Activated CD4-positive, alpha-beta T cell treated with anti-CD3 and anti-CD28 coated beads, Interleukin-2, amount 50 U/mL, for 1 hour (primary cell): ENCODE data around the gene FHAD1.

ENCODE experiments used
- DNase-seq: peaks from one replicate; pipeline ENCODE4 v3.0.0-alpha.2; 2020

FHAD1 gene

DNA sequence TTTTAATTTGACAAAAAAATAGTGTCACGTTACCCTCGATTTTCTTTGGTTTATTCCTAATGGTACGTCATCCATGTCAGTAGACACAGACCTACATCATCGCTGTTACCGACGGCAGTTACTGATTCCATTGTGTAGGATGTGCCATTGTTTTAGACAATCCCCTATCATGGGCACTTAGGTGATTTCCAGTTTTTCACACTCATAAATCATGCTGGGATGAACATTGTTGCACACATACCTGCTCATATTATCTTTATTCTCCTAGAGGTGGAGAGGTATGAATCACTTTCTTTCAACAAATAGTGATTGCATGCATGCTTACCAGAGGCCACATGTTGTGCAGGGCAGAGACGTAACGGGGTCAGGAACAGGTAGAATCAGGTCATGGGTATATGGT, 83.0 kb downstream of the FHAD1 start:
- no peak for DNase-seq

DNA sequence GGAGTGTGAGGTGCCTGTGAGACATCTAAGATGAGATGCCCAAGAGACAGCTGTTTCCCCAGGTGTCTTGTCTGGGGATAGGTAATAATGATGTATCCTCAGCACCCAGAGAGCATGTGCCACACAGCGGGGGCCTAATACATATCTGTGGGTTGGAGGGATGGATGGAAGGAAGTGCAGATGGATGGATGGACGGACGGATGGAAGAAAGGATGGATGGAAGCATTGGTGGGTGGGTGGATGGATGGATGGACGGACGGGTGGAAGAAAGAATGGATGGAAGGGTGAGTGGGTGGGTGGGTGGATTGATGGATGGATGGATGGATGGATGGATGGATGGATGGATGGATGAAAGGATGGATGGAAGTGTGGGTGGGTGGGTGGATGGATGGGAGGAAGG, 84.2 kb downstream of the FHAD1 start:
- DNase-seq = no peak

DNA sequence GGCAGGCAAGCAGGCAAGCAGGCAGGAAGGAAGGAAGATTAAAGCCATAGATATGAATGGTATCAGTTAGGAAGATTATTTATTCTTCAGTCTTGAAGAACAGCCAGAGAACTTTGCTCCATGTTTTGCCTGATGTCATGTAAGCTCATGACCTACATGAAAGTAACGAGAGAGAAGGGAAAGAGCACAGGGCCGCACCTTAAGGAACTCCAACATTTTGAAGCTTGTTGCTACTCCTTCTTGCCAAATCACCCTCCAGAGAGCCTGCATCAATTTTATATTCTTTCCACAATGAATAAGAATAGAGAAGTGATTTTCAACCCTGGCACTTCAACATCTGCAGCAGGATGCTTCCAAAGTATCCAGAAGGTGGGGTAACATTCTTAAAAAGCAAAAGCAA, 84.7 kb downstream of the FHAD1 start:
- no peak for DNase-seq

DNA sequence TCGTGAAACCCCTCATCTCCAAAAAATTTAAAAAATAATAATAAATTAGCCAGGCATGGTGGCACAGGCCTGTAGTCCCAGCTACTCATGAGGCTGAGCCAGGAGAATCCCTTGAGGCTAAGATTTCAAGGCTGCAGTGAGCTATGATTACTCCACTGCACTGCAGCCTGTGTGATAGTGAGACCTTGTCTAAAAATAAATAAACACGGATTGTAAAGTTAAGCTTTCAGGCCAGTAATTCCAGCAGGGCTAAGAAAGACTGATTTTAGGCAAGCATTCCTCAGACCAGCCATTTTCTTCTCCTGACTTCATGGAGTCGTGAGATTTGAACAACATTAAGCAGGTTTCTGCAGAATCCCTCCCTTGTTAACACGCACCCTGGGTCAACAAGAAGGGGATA, 85.5 kb downstream of the FHAD1 start:
- DNase-seq = no peak

DNA sequence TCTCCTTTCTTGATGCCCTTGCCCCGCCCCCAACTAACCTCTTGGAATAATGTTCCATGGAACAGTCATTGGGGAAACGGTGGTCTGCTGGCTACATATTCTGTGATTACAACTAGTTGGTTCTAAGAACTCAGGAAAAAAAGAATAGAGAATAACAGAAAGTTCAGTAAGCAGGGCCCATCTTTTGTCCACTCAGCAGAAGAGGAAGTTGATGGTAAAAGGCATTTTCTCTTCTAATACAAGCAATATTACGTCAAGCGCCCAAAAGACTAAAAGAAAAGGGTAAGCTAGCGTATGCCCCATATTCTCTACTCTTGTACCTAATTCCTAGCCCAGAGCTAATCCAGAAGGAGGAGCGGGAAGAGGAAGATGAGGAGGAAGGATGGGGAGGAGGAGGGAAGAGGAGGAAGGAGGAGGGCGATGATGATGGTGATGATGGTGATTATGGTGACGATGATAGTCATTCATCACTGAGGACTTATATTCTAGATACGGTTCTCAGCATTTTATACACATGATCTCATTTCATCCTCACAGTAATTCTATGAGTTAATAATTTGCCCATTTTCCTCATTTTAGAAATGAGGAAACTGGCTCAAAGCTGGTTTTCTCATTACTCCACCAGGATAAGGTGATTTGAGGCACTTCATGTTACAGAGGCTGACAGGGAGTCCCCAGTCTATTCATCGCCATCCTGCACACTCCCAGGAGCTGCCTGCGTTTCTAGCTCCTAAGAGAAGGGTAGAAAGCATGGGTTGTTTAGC, 86.1 kb downstream of the FHAD1 start:
- no peak for DNase-seq

DNA sequence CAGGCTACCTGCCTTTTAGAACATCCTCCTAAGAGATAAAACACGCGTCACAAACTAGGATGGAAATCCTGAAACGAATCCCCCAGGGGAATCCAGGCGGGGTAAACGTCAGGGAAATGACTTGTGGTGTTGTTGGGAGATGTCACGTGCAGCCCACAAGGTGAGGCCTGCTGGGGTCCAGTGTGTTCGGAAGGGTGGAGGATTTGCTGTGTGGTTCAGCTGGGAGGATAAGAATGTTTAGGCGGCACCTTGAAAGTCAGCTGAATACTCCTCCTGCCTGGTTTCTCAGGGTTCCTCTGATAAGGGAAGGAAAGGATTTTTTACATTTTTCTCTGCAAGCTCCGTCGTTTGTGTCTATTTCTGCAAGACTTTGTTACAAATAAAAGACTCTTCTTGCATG, 88.0 kb downstream of the FHAD1 start:
- no peak for DNase-seq

DNA sequence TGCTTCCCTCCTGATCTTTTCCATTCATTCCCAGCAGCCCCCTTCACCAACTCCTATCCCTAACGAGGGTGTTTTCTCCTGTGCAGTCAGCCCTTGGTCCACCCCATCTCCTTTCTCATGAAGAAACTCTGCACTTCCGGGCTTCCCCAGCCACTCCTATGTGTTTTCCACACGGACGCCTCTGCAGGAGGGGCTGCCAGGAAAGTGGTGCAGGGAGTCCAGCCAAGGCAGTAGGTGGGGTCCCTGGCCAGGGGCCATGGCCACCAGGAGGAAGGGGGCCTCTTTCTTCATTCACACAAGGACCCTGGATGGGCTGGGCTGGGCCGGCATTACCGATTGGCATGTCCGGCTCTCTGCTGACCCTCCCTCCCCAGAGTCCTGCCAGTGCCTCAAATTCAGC, 89.8 kb downstream of the FHAD1 start:
- DNase-seq = no peak

DNA sequence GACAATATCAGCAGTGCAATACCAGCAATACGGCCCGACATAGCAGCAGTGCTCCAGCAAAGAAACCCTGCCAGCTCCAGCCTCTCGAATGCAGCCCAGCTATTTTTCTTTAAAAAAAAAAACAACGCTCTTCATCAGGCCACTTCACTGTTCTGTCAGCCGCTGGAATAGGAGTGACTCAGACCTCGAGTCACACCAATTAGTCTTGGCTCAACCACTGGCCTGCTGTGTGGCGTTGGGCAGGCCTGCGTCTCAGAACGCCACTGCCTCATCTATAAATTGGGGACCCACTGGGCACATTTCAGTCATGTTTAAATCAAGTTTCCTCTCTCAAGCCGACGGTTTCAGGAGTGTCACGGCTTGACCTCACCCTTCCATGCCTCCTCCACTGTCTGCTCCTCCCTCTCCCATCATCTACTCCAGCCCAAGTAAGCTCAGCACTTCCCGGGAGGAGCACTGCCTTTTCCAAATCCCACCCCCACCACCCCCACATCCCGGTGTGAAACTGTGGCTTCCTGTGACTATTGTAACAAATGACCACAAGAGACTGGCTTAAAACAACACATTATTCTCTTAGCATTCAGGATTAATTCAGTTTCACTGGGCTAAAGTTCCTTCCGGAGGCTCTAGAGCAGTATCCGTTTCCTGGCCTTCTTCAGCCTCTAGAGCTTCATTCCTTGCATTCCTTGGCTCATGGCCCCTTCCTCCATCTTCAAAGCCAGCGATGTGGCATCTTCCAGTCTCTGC, 90.8 kb downstream of the FHAD1 start:
- DNase-seq = no peak

DNA sequence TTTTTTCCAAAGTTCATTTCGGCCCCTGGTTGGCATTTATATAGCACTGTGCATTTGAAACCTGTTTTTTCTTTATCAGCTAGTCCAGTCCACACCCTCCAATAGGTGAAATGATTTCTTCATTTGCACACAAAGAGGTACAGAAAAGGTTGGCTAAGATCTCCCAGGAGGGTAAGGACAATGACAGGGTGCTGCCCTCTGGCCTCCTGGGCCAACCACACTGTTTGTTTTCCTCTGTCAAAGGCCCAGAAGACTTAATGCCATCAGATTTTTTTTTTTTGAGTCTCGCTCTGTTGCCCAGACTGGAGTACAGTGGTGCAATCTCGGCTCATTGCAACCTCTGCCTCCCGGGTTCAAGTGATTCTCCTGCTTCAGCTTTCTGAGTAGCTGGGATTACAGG, 92.5 kb downstream of the FHAD1 start:
- DNase-seq = no peak

DNA sequence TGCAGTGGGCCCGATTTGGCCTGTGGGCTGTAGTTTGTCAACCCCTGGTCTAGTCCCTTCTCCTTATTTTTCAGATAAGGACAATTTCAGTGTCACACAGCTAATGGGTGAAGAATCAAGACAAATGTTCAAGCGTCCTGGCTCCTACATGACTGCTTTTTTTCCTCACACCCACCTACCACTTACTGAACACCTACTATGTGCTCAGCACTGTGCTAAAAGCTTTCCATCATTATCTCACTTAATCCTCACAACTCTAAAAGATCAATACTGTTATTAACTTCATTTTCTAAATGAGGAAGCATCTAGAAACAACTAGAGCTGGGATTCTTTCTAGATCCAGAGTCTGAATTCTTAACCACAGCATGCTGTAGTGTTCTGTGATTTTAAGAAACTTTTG, 94.2 kb downstream of the FHAD1 start:
- DNase-seq = no peak

DNA sequence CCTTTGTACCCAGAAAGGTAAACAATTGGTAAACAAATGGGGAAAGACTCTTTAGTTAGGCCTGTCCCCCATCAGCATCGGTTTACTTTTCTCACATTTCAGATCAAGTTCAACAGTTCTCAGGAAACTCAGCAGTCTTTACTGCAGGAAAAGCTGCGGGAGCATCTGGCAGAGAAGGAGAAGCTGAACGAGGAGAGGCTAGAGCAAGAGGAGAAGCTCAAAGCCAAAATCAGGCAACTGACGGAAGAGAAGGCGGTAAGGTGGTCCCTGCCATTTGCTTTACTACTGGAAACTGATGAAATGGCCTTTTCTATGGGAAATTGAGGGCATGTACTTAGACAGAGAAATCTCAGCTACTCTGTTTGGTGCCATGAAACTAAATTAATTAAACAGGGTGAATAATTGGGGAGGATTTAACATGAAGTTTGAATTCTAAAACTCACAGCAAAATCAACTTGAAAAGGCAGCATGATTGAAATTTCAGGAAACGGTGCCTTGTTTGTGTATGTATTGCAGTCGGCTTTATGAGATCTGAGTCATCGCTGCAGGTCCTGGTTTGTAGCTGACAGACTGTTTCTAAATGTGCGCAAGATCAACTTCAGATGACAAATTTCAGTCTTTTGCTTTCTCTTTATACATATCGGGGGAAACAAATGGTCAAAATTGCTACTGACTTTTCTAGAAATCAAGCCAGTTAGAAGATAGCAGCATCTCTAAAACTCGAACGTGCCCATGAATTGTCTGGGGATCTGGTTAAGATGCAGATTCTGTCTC, 94.8 kb downstream of the FHAD1 start:
- no peak for DNase-seq

DNA sequence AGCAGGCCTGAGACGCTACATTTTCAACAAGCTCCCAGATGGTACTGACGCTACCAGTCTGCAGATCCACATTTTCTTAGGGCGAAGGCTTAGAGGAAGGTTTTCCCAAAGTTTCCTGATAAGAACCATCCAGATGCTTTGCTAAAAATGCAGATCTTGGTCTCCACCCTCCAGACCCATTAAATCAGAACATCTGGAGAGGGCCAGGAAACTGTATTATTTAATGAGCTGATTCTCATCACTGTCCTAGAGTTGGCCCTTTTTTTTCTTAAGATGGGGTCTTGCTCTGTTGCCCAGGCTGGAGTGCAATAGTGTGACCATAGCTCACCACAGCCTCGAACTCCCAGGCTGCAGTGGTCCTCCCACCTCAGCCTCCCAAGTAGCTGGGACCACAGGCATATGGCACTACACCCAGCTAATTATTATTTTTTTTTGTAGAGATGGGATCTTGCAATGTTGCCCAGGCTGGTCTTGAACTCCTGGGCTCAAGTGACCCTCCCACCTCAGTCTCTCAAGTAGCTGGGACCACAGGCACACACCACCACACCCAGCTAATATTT, 95.5 kb downstream of the FHAD1 start:
- no peak for DNase-seq

DNA sequence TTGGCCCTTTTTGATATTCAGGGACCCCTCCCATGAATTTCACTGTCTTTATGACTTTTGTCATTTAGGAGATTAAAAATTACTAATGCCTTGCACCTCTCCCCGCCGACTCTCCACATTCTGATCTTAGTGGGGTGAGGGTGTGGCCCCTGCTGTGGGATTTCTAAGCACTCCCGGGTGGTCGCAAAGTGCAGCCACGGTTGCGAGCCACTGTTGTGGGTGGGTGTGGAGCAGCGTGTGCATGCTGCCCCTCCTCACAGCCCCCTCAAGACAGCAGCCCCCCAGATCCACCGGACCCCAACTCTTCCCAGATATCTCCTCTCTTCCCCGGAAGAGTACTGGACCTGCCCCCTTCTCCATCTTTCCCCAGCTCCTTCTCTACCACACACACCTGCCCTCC, 96.1 kb downstream of the FHAD1 start:
- DNase-seq = no peak

DNA sequence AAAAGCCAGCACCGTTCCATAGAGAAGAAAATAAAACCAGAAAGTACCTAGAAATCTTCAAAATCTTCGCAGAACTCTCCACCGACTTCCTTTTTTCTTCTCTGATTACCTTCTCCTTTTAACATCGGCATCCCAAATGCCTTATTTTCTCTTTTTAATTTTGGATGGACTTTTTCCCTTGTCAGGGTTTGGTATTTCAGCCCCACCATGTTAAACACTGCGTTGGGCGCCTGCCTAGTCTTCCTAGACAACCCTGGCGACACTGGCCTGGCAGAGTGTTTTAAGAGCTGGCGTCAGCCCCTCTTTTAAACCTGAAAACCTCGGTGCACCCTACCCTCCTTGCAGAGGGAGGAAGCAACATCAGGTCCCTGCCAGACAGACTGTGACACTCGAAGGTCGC, 96.7 kb downstream of the FHAD1 start:
- no peak for DNase-seq

DNA sequence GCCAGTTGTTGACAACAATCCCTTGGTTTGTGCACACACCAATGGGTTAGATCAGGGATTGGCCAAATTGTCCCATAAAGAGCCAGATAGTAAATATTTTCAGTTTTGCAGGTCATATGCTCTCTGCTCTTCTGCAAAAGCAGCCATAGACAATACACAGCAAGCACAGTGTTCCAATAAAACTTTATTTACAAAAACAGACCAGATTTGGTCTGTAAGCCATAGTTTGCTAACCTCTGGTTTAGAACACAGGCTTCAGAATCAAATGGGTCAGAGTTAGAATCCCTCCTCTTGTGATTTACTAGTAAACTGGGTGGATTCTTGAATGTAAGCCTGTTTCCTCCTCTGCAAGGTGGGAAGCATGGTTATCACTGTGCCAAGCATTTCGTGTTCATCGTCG, 97.4 kb downstream of the FHAD1 start:
- no peak for DNase-seq

DNA sequence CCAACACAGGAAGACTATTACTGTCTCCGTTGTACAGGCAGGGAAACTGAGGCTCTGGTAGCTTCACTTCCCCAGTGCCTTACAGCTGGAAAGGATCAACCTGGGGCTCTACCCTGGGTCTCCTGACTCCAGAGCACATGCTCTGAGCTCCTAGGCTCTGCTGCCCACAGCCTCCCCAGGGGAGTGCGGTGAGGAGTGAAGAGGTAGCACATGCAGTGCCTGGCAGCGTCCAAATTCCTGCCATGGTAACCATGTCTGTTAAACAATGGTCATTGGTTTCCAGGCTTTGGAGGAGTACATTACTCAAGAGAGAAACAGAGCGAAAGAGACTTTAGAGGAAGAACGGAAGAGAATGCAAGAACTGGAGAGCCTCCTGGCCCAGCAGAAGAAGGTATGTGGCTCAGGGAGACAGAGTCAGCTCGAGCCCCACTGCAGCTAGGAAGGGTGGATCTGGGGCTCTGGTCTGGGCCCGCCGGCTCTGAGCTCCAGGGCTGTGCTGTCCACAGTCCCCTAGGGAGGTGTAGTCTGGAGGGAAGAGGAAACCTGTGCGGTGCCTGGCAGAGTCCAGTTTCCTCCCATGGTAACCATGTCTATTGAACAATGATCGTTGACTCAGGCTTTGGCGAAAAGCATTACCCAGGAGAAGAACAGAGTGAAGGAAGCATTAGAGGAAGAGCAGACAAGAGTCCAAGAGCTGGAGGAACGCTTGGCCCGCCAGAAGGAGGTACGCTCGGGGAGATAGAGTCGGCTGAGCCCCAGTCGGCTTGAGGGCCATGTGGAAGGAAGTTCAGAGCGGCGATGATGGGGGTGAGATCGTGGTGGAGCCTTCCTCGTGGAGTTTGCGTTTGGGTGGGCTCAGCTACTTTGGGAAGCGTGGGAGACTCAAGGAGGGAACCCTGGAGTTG, 98.0 kb downstream of the FHAD1 start:
- no peak for DNase-seq

DNA sequence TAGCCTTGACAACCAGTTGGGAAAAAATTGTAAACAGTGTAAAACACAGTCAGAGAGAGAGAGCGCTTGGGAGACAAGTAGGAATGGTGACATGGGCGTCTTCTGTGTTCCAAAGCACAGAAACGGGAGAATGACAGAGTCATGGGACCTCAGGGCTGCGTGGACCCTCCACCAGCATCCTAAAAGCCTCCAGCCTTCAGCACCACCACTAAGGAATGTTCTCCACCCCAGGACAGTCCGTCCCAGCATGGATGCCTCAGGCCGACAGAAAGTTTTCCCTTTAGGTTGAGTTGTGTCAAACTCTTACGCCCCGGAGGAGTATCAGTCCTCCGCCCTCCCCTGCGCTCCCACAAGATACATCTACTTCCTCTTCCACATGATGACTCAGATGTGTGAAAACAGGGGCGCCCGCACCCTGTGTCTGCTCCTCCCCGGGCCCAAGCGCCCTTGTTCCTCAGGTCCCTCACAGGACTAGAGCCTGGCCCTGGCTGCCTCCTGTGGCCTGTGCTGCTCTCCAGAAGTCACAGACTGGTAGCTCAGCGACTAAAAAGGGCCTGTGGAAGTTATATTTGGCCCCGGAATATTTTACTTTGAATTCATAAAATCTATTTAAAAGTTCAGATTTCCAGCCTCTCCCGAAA, 98.8 kb downstream of the FHAD1 start:
- DNase-seq = peak; percentile 48

DNA sequence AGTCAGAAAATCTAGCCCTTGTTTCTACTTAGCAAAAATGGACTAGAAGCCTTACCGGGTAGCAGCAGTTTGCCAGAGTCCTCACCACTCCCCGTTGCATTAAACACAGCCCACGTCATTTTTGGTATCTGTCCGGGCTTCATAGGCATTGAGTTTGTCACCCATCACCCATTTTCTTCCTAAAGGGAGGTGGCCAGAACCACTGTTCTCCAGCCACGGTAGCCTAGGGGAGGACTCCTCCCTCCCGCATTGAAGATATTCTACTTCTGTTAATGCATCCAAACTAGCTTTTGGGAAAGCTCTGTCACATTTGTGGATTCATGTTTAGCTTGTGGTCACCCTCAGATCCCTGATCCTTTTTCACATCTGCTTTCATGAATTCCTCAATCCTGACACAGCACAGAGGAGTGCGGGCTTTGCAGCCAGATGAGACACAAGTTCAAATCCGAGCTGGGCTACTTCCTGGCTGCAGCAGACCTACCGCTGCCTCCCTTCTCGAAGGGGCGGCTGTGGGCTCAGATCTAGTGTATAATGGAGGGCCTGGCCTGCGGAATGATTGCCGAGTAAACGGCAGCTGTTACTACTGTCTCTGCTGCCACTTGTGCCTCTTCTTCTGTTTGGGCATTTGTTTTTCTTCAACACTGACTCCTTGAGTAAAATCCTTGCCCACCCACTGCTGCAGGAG, 99.5 kb downstream of the FHAD1 start:
- no peak for DNase-seq

DNA sequence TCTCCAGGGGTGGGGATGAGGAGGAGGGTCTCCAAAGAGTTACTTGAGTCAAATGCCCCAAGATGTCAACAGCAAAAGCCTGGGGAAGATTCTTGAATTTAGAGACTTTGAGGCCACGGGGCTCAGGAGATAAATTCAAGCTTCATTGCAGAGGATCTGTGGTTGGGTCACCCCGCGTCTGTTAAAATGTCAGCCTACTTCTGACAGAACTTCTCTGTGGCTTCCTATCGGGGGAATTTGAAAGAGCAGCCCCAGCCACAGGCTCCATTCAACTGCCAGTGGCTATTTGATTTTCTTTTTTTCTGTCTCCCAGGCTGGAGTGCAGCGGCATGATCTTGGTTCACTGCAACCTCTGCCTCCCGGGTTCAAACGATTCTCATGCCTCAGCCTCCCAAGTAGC, 100.2 kb downstream of the FHAD1 start:
- DNase-seq = no peak

DNA sequence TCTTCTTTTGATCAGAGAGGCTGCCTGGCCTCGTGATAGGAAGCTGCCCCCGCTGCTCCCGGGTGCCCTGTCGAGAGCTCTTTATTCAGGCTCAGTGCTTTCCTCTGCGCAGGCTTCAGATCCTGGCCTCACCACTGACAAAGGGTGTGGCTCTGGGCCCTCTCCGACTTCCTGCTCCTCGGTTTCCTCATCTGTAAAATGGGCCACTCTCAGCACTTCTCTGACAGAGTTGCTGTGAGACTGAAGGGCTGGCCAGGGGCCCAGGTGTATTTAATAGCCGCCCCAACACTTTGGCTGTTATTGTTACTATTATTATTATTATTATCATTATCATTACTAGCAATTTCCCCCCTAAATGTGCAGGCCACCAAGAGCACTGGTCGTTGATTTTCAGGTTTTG, 101.6 kb downstream of the FHAD1 start:
- DNase-seq = no peak

DNA sequence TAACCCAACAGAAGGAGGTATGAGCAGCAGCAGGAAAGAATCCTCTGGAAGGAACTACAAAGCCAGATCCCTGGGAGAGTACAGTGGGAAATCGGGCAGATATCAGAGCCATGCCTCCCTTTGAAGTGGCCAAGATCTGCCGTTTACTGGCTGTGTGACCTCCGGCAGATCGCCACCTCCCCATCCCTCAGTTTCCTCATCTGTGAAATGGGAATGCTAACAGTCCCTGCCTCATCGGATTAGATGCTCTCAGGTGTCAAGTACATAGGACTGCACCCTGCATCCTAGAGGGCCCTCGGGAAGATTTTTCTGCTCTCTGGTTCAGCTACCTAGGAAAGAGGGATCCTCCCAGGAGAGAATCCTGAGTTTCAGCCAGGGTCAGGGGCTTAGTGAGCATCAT, 102.1 kb downstream of the FHAD1 start:
- DNase-seq = no peak
